ENCODE results near the gene FBXL19.

DNA sequence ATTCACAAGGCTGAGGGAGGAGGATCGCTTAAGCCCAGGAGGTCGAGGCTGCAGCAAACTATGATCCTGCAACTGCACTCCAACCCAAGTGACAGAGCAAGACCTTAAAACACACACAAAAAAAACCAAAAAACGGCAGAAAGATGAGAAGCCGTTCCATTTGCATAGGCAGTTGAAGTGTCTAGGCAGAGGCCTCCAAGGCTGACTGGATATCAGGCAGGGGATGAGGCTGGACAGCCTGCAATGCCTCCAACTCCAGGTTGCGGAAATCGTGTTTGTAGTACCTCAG lies 2.0 kb upstream of the FBXL19 start:
- TF ChIP-seq, protein P1, sequence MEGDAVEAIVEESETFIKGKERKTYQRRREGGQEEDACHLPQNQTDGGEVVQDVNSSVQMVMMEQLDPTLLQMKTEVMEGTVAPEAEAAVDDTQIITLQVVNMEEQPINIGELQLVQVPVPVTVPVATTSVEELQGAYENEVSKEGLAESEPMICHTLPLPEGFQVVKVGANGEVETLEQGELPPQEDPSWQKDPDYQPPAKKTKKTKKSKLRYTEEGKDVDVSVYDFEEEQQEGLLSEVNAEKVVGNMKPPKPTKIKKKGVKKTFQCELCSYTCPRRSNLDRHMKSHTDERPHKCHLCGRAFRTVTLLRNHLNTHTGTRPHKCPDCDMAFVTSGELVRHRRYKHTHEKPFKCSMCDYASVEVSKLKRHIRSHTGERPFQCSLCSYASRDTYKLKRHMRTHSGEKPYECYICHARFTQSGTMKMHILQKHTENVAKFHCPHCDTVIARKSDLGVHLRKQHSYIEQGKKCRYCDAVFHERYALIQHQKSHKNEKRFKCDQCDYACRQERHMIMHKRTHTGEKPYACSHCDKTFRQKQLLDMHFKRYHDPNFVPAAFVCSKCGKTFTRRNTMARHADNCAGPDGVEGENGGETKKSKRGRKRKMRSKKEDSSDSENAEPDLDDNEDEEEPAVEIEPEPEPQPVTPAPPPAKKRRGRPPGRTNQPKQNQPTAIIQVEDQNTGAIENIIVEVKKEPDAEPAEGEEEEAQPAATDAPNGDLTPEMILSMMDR (IDR thresholded peaks at IDR 0.05; ENCODE audit: poor library complexity, severe bottlenecking) = no peak
- TF ChIP-seq POLR2AphosphoS5 (IDR thresholded peaks at IDR 0.05) = no peak
- no peak for TF ChIP-seq MXI1 (conservative IDR thresholded peaks at IDR 0.05; ENCODE audit: poor library complexity, severe bottlenecking)
- TF ChIP-seq EZH2 (IDR thresholded peaks at IDR 0.05; ENCODE audit: borderline replicate concordance, insufficient read depth, low read length, poor library complexity, severe bottlenecking) = no peak
- no peak for TF ChIP-seq RAD21 (conservative IDR thresholded peaks at IDR 0.05)
- TF ChIP-seq, protein P2, sequence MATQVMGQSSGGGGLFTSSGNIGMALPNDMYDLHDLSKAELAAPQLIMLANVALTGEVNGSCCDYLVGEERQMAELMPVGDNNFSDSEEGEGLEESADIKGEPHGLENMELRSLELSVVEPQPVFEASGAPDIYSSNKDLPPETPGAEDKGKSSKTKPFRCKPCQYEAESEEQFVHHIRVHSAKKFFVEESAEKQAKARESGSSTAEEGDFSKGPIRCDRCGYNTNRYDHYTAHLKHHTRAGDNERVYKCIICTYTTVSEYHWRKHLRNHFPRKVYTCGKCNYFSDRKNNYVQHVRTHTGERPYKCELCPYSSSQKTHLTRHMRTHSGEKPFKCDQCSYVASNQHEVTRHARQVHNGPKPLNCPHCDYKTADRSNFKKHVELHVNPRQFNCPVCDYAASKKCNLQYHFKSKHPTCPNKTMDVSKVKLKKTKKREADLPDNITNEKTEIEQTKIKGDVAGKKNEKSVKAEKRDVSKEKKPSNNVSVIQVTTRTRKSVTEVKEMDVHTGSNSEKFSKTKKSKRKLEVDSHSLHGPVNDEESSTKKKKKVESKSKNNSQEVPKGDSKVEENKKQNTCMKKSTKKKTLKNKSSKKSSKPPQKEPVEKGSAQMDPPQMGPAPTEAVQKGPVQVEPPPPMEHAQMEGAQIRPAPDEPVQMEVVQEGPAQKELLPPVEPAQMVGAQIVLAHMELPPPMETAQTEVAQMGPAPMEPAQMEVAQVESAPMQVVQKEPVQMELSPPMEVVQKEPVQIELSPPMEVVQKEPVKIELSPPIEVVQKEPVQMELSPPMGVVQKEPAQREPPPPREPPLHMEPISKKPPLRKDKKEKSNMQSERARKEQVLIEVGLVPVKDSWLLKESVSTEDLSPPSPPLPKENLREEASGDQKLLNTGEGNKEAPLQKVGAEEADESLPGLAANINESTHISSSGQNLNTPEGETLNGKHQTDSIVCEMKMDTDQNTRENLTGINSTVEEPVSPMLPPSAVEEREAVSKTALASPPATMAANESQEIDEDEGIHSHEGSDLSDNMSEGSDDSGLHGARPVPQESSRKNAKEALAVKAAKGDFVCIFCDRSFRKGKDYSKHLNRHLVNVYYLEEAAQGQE (IDR thresholded peaks at IDR 0.05; ENCODE audit: borderline replicate concordance) = no peak

All from neural cell (in vitro differentiated cells).